OCI-LY3 (cell line): ENCODE data around the gene SLC22A8.

Source experiments
- H2AFZ ChIP-seq: fragments of 200-600, 300-600 bp; shearing (Covaris generic); 2 replicates; pipeline ENCODE4 v1.6.0; 2014; ENCODE audit warnings: antibody characterized with exemption, low read depth, low read length
- H3K27ac ChIP-seq: fragments of 200-600, 300-600 bp; sonication (generic); 2 replicates; pipeline ENCODE4 v1.5.1; 2014; ENCODE audit warnings: mild to moderate bottlenecking, low read length, moderate library complexity, mixed read lengths
- H3K27me3 ChIP-seq: fragments of 200-600, 300-600 bp; sonication (generic); 2 replicates; pipeline ENCODE4 v1.6.1; 2014; ENCODE audit warnings: low read depth, low read length, mixed read lengths
- H3K36me3 ChIP-seq: fragments of 200-600, 300-600 bp; sonication (generic); replicated peaks from 2 replicates; pipeline ENCODE3; 2014; ENCODE audit warnings: low read depth, low read length, mixed read lengths
- H3K4me1 ChIP-seq: fragments of 300-600, 200-600 bp; sonication (generic); 2 replicates; pipeline ENCODE4 v1.6.1; 2014; ENCODE audit warnings: low read length, mixed read lengths
- H3K4me2 ChIP-seq: fragments of 200-600, 300-600 bp; sonication (generic); 2 replicates; pipeline ENCODE4 v1.6.1; 2014; ENCODE audit warnings: low read length, mixed read lengths
- H3K4me3 ChIP-seq: fragments of 300-600, 200-600 bp; sonication (generic); 2 replicates; pipeline ENCODE4 v1.5.1; 2014; ENCODE audit warnings: antibody characterized with exemption, mild to moderate bottlenecking, low read length, moderate library complexity
- H3K79me2 ChIP-seq: fragments of 300-600, 200-600 bp; shearing (Covaris generic); 2 replicates; pipeline ENCODE4 v1.6.1; 2014; ENCODE audit warnings: mild to moderate bottlenecking, low read length, mixed read lengths
- H3K9ac ChIP-seq: fragments of 300-600, 200-600 bp; shearing (Covaris generic); 2 replicates; pipeline ENCODE4 v1.6.0; 2014; ENCODE audit warnings: mild to moderate bottlenecking, low read length, moderate library complexity
- H3K9me3 ChIP-seq: fragments of 200-600, 300-600 bp; shearing (Covaris generic); 2 replicates; pipeline ENCODE4 v1.6.1; 2014; ENCODE audit warnings: low read length, mixed read lengths; ENCODE audit not compliant: insufficient read depth
- H4K20me1 ChIP-seq: fragments of 200-600, 300-600 bp; sonication (generic); 2 replicates; pipeline ENCODE4 v1.6.1; 2016; ENCODE audit warnings: low read length, mixed read lengths; ENCODE audit not compliant: insufficient read depth
- CTCF ChIP-seq: fragments of 200-600, 300-600 bp; sonication (generic); IDR thresholded peaks from 2 replicates; pipeline ENCODE4 v1.5.1; 2014; ENCODE audit warnings: antibody characterized with exemption, low read length, low read depth
- EZH2phosphoT487 ChIP-seq: fragments of 200-600 bp; shearing (Covaris generic); IDR thresholded peaks from 2 replicates; pipeline ENCODE4 v1.6.1; 2018; ENCODE audit warnings: antibody characterized with exemption, mixed run types, low read depth

SLC22A8 gene

DNA sequence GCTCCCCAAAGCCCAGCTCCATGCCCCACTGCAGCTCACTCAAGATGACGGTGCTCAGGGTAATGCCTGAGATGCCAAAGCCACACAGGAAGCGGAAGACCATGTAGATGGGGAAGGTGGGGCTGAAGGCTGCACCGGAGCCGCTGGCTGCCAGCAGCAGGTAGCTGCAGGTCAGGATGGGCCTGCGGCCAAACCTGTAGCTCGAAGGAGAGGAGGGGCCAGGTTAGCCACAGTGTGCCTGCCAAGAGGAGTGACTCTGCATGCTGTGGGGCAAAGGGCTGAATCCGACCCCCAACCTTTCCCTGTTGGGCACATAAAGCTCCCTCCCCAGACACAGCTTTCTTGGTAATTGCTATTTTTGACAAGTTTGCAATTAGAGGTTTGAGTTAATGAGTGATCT, 16.0 kb downstream of the SLC22A8 start:
- Histone ChIP-seq H2AFZ (no peak overlapping the region), H4K20me1 (no peaks in the 10 kb centered on the region), H3K79me2 (no peaks in the 10 kb centered on the region), H3K4me2 (no peak overlapping the region), H3K4me3 (no peak overlapping the region), H3K9ac (no peak overlapping the region), H3K27ac (no peak overlapping the region), H3K36me3 (no peaks in the 10 kb centered on the region), H3K4me1 (no peaks in the 10 kb centered on the region), H3K27me3 (peaks cover 21% of the 10 kb centered on the region), H3K9me3 (no peaks in the 10 kb centered on the region)
- no peak for TF ChIP-seq CTCF
- TF ChIP-seq EZH2phosphoT487: no peak

GRCh38 chr11:62999156-62999555, 16.5 kb downstream of the SLC22A8 start:
- Histone ChIP-seq H3K27me3 (peaks cover 21% of the 10 kb centered on the region), H3K9me3 (no peaks in the 10 kb centered on the region), H3K27ac (no peak overlapping the region), H3K79me2 (no peaks in the 10 kb centered on the region), H3K9ac (no peak overlapping the region), H3K4me3 (no peak overlapping the region), H3K36me3 (no peaks in the 10 kb centered on the region), H3K4me1 (no peaks in the 10 kb centered on the region), H3K4me2 (no peak overlapping the region), H4K20me1 (no peaks in the 10 kb centered on the region), H2AFZ (no peak overlapping the region)
- TF ChIP-seq CTCF (no peak), EZH2phosphoT487 (no peak)

- no peak overlapping the region for H3K4me3 ChIP-seq
These were observed 19.4 kb downstream of the SLC22A8 start for GRCh38 chr11:62996271-62996670.

DNA sequence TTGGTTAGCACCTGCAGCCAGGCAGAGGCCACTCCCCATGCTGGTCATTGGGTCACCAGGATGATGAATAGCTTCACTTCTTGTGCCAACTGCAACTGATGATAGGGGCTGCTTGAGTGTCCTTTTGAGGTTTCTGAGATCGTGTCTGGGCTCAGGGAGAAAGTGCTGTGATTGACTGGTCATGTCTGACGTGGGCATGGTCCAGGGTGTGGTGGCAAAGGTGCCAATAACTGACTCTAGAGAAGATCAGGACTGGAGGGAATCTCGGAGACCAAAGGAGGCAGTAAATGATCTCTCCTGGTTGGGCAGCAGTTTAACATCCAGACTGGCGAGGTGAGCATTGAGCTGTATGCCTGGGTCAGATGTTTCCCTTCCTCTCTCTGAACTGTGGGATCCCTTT, 20.9 kb downstream of the SLC22A8 start:
- Histone ChIP-seq H3K4me3 (no peak overlapping the region), H3K9me3 (no peaks in the 10 kb centered on the region), H3K4me1 (no peaks in the 10 kb centered on the region), H4K20me1 (no peaks in the 10 kb centered on the region), H2AFZ (no peak overlapping the region), H3K4me2 (no peak overlapping the region), H3K9ac (no peak overlapping the region), H3K27ac (no peak overlapping the region), H3K79me2 (no peaks in the 10 kb centered on the region), H3K36me3 (no peaks in the 10 kb centered on the region), H3K27me3 (peaks cover 45% of the 10 kb centered on the region)
- no peak for TF ChIP-seq EZH2phosphoT487
- TF ChIP-seq CTCF: no peak

More at GRCh38 chr11:62996271-62996670, 19.4 kb downstream of the SLC22A8 start:
- no peak overlapping the region for H3K4me2 ChIP-seq
- no peak overlapping the region for H3K9ac ChIP-seq
- H2AFZ ChIP-seq: no peak overlapping the region
- no peaks in the 10 kb centered on the region for H3K9me3 ChIP-seq
- no peaks in the 10 kb centered on the region for H4K20me1 ChIP-seq
- no peaks in the 10 kb centered on the region for H3K36me3 ChIP-seq
- no peak for TF ChIP-seq CTCF
- TF ChIP-seq EZH2phosphoT487: no peak
- no peaks in the 10 kb centered on the region for H3K4me1 ChIP-seq
- peaks cover 45% of the 10 kb centered on the region for H3K27me3 ChIP-seq
- no peaks in the 10 kb centered on the region for H3K79me2 ChIP-seq
- H3K27ac ChIP-seq: no peak overlapping the region
